ENCODE data around the gene MYEF2.

The MYEF2 gene, protein sequence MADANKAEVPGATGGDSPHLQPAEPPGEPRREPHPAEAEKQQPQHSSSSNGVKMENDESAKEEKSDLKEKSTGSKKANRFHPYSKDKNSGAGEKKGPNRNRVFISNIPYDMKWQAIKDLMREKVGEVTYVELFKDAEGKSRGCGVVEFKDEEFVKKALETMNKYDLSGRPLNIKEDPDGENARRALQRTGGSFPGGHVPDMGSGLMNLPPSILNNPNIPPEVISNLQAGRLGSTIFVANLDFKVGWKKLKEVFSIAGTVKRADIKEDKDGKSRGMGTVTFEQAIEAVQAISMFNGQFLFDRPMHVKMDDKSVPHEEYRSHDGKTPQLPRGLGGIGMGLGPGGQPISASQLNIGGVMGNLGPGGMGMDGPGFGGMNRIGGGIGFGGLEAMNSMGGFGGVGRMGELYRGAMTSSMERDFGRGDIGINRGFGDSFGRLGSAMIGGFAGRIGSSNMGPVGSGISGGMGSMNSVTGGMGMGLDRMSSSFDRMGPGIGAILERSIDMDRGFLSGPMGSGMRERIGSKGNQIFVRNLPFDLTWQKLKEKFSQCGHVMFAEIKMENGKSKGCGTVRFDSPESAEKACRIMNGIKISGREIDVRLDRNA

DNA sequence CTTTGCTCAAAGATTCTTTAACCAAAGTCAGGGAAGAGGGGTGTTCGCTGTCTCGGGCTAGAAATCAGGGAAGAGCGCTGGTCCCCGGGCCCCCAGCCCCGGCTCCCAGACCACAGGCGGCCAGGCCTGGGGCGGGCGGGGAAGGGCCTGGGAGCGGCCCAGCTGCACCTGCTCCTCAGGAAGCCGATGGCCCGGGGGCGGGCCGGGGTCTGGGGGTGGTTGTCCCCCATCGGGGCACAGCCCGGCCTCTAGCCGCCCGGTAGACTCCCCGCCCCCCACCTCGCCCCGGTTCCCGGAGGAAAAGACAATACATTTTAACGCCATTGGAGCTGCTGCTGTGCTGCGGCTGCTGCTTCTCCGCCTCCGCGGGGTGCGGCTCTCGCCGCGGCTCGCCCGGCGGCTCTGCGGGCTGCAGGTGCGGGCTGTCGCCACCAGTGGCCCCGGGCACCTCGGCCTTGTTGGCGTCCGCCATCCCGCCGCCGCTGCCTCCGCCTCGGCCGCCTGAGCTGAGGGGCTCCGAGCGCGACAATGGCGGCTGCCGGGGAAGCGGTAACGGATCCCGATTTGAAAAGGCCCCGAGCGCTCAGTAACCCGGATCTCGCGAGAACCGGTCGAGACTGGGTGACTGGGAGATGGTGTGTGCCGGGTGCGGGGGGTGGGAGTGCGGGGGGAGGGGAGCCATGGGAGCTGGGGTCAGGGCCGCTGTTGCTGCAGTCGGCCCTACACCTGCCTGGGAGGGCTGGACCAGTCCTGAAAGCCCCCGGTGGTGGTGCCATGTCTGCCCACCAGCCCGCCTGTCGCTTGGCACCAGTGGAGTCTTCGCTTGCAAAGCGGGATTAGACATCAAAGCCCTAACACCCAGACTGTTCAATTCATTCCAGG, at the start of gene MYEF2:
Gene MYEF2, minus strand, starts transcription at position 530 of the 882 bp plus-strand sequence. Its CDS starts 58 bp downstream, at position 472.
- Histone ChIP-seq H3K27ac (peak within 1 kb of the TSS; percentile 89 to 96), H3K4me3 (peak within 1 kb of the TSS; percentile 83)
- DNase-seq (ENCODE audit: low spot score), result peak; percentile 80
- TF ChIP-seq, protein P1, sequence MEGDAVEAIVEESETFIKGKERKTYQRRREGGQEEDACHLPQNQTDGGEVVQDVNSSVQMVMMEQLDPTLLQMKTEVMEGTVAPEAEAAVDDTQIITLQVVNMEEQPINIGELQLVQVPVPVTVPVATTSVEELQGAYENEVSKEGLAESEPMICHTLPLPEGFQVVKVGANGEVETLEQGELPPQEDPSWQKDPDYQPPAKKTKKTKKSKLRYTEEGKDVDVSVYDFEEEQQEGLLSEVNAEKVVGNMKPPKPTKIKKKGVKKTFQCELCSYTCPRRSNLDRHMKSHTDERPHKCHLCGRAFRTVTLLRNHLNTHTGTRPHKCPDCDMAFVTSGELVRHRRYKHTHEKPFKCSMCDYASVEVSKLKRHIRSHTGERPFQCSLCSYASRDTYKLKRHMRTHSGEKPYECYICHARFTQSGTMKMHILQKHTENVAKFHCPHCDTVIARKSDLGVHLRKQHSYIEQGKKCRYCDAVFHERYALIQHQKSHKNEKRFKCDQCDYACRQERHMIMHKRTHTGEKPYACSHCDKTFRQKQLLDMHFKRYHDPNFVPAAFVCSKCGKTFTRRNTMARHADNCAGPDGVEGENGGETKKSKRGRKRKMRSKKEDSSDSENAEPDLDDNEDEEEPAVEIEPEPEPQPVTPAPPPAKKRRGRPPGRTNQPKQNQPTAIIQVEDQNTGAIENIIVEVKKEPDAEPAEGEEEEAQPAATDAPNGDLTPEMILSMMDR (IDR thresholded peaks at IDR 0.05), result no peak

DNA sequence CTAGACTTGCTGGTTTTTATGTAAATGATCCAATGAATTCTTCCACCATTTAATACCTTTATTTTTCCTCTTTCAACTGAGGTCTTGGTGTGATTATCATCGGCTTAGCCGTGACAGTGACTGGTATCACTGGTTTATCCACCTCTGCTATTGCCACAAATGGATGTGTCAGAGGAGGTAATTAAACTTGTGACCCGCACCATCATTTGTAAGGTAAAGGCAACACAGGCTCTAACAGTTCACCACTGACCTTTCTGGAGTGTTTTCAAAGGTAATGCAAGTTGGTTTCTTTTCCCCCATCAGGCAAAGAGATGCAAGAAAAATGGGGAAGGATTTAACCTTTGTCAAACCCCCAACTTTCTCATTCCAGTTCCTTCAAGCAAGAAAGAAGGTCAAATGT, 47.7 kb upstream of the MYEF2 start:
- TF ChIP-seq, protein P1 (IDR thresholded peaks at IDR 0.05), result no peak
- H3K4me3 ChIP-seq, result no peak overlapping the region
- H3K27ac ChIP-seq, result no peak overlapping the region
- DNase-seq (ENCODE audit: low spot score), result no peak

DNA sequence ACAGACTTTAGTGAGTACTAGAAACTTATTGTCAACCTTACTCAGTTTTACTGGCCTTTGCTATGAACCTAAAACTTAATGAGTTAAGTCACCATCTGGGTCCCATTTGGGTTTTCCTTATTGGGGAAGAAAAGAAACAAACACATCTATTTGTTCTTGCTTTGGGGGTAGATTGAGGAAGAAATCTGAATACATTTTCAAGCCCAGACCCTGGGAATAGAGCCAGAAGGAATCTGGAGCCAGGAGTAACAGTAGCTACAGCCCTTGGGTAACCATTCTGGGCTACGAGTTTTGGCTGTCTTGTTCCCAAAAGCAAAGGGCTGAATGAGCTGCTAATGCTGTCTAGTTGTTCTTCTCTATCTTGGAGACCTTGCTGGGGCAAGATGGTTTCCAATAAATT, 44.5 kb upstream of the MYEF2 start:
- TF ChIP-seq, protein P1 (IDR thresholded peaks at IDR 0.05), result no peak
- H3K4me3 ChIP-seq, result no peak overlapping the region
- no peak for DNase-seq (ENCODE audit: low spot score)
- peak overlapping the region in 1 of 2 donors; percentile 42 for H3K27ac ChIP-seq

DNA sequence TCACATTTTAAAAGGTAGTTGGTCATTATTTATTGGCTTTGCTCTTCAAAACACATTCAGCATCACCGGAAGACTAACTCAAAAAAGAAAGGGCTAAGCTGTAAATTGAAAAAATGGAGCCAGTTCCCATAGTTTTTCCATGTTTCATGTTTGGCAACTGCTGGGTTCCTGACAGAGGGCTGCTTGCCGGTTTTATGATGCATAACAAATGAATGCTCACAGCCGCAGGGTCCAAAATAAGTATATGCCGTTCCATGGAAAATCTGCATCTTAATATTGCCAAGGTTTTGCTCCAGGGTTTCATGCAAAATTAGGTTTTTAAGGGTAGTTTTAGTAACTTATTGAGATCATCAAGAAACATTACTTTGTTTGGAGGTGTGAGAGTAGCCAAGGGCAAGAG, 43.8 kb upstream of the MYEF2 start:
- Histone ChIP-seq H3K27ac (peak overlapping the region in 1 of 2 donors; percentile 43), H3K4me3 (no peak overlapping the region)
- DNase-seq (ENCODE audit: low spot score), result no peak
- TF ChIP-seq, protein P1 (IDR thresholded peaks at IDR 0.05), result no peak

DNA sequence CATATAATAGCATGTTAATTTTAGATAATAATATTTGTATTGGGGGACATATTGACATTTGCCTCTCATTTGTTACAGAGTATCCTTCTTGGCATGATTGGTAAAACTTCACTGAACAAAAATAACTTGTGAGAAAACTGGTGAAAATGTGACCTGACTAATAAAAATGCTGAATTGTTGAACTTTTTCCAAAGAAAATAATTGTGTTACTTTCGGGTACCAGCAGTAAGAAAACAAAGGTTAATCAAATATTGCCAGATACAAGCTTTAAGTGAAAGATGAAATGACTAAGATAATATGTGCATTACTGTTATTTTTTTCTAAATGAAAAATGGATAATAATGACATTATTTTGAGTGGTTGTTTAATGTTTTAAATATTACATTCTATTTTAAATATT, 43.2 kb upstream of the MYEF2 start:
- no peak for DNase-seq (ENCODE audit: low spot score)
- H3K4me3 ChIP-seq, result no peak overlapping the region
- TF ChIP-seq, protein P1 (IDR thresholded peaks at IDR 0.05), result no peak
- H3K27ac ChIP-seq, result peak overlapping the region in 1 of 2 donors; percentile 13

DNA sequence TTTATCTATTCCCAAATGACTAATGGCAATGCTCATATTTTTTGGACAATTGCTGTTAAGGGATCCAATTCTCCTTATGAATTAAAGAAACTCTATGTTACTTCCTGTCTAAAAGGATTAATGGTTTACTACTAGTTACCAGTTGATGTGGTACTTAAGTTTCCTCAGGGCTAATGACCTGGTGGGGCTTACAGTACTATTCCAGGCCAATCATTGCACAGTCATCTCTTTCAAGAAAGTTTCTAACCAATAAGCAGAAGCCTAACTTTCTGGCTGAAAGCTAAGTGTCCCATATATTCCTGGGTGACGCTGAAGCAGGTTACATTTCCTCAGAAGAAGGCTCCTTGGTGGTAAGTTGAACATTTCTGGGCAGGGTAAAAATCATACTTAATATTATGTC, 27.9 kb upstream of the MYEF2 start, which contains the start of gene SLC12A1:
Gene SLC12A1, plus strand, starts transcription at position 322 of the 400 bp plus-strand sequence. CDS start 1,418 bp downstream, outside the sequence.
- no peak within 1 kb of the TSS for H3K27ac ChIP-seq
- TF ChIP-seq, protein P1 (IDR thresholded peaks at IDR 0.05), result no peak
- H3K4me3 ChIP-seq, result no peak within 1 kb of the TSS
- no peak for DNase-seq (ENCODE audit: low spot score)
